Measurements from ENCODE around the gene CABP2. TPM values are rescaled to one million over a fixed set of nuclear protein-coding genes. Genes with fewer than 3 reads are reported as not detected.

CABP2 gene
- total and polyA plus RNA-seq, 2 donors (not counting 1 experiment from before 2014, with no cell fraction given), result not detected

DNA sequence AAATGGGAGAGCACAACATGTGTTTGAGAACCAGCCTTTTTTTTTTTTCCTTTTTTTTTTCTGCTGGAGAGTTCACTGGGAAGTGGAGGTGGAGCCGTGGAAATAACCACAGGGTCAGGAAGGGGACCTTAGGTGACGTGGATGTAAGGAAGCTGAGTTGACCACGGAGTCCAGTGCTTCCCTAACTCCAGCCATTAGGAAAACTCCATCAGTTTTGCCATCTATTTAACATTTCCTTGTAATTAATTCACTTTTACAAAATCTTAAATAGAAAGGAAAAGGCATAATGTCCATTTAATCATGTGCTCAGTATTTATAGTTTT, 13.3 kb downstream of the CABP2 start:
- no peak overlapping the region for H3K9ac ChIP-seq (ENCODE audit: insufficient read depth, low read length)
- no peak overlapping the region for H3K4me2 ChIP-seq (ENCODE audit: extremely low read depth, insufficient read depth, low read length)
- no peak overlapping the region for H3K27ac ChIP-seq (ENCODE audit: insufficient read depth, low read length)
- H3K27me3 ChIP-seq (ENCODE audit: control insufficient read depth, insufficient read depth, low read length), result peaks cover 5% of the 10 kb centered on the region
- H3K4me1 ChIP-seq (ENCODE audit: control insufficient read depth, extremely low read depth, insufficient read depth, low read length), result peaks cover 11% of the 10 kb centered on the region
- H3K4me3 ChIP-seq (replicated peaks in 1 of 4; ENCODE audit: control extremely low read depth in 1 of 4, insufficient read depth in 1 of 4, low read depth in 3 of 4, low read length in 4 of 4), result no peak overlapping the region
- TF ChIP-seq, protein P1, sequence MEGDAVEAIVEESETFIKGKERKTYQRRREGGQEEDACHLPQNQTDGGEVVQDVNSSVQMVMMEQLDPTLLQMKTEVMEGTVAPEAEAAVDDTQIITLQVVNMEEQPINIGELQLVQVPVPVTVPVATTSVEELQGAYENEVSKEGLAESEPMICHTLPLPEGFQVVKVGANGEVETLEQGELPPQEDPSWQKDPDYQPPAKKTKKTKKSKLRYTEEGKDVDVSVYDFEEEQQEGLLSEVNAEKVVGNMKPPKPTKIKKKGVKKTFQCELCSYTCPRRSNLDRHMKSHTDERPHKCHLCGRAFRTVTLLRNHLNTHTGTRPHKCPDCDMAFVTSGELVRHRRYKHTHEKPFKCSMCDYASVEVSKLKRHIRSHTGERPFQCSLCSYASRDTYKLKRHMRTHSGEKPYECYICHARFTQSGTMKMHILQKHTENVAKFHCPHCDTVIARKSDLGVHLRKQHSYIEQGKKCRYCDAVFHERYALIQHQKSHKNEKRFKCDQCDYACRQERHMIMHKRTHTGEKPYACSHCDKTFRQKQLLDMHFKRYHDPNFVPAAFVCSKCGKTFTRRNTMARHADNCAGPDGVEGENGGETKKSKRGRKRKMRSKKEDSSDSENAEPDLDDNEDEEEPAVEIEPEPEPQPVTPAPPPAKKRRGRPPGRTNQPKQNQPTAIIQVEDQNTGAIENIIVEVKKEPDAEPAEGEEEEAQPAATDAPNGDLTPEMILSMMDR (conservative IDR thresholded peaks at IDR 0.05 in 1 of 2, IDR thresholded peaks at IDR 0.05 in 1 of 2; ENCODE audit: low read depth in 1 of 2, low read length in 2 of 2), result no peak
- no peak for TF ChIP-seq EZH2 (IDR thresholded peaks at IDR 0.05; ENCODE audit: low read length, missing control alignments)
- H3K36me3 ChIP-seq (ENCODE audit: control insufficient read depth, insufficient read depth, low read length), result peaks cover 3% of the 10 kb centered on the region
- no peaks in the 10 kb centered on the region for H4K20me1 ChIP-seq (ENCODE audit: control insufficient read depth, extremely low read depth, insufficient read depth, low read length)
- no peaks in the 10 kb centered on the region for H3K79me2 ChIP-seq (ENCODE audit: control insufficient read depth, insufficient read depth, low read length)
- peak in 1 of 2 donors; percentile 21 for DNase-seq (ENCODE audit: low read depth in 2 of 2)
- no peaks in the 10 kb centered on the region for H3K9me3 ChIP-seq (ENCODE audit: control insufficient read depth, insufficient read depth, low read depth, low read length)
- no peak overlapping the region for H2AFZ ChIP-seq (ENCODE audit: low read length)

DNA sequence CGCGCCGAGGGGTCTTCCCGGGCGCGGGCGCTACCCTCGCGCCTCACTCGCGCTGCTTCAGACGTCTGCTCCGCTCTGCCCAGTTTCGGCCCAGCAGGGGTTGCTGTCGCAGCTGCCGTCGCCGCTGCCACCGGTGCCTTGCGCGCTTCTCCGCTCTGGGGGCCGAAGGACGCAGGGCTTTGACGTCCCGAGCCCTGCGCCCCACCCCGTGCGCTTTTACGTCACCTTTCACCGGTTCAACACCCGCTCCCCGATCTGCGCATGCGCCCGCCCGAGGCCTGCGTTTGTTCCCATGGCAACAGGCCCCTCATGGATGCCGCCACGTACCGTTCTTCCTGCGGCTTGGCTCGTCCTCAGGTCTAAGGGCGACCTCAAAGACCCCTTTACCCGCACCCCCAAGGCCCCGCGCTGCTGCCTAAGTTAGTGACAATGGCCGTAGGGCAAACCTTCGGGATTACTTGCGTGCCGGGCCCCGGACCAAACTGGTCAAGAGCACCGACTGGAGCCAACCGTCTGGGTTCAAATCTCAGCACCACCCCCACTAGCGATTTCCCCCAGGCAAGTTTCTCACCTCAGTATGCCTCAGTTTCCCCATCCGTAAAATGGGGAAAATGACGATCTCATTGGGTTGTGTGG, 14.6 kb downstream of the CABP2 start:
- Histone ChIP-seq H4K20me1 (ENCODE audit: control insufficient read depth, extremely low read depth, insufficient read depth, low read length) (no peaks in the 10 kb centered on the region), H3K27me3 (ENCODE audit: control insufficient read depth, insufficient read depth, low read length) (peaks cover 3% of the 10 kb centered on the region), H3K9me3 (ENCODE audit: control insufficient read depth, insufficient read depth, low read depth, low read length) (no peaks in the 10 kb centered on the region), H2AFZ (ENCODE audit: low read length) (peak overlapping the region; percentile 94), H3K27ac (ENCODE audit: insufficient read depth, low read length) (peak overlapping the region; percentile 99), H3K79me2 (ENCODE audit: control insufficient read depth, insufficient read depth, low read length) (no peaks in the 10 kb centered on the region), H3K4me1 (ENCODE audit: control insufficient read depth, extremely low read depth, insufficient read depth, low read length) (peaks cover 11% of the 10 kb centered on the region), H3K4me2 (ENCODE audit: extremely low read depth, insufficient read depth, low read length) (peak overlapping the region; percentile 99), H3K4me3 (replicated peaks in 1 of 4; ENCODE audit: control extremely low read depth in 1 of 4, insufficient read depth in 1 of 4, low read depth in 3 of 4, low read length in 4 of 4) (peak overlapping the region; percentile 72 to 97 (median 88)), H3K36me3 (ENCODE audit: control insufficient read depth, insufficient read depth, low read length) (peaks cover 3% of the 10 kb centered on the region), H3K9ac (ENCODE audit: insufficient read depth, low read length) (peak overlapping the region; percentile 99)
- TF ChIP-seq, protein P1 (conservative IDR thresholded peaks at IDR 0.05 in 1 of 2, IDR thresholded peaks at IDR 0.05 in 1 of 2; ENCODE audit: low read depth in 1 of 2, low read length in 2 of 2), result no peak
- no peak for TF ChIP-seq EZH2 (IDR thresholded peaks at IDR 0.05; ENCODE audit: low read length, missing control alignments)
- peak; percentile 91 to 96 for DNase-seq (ENCODE audit: low read depth in 2 of 2)

DNA sequence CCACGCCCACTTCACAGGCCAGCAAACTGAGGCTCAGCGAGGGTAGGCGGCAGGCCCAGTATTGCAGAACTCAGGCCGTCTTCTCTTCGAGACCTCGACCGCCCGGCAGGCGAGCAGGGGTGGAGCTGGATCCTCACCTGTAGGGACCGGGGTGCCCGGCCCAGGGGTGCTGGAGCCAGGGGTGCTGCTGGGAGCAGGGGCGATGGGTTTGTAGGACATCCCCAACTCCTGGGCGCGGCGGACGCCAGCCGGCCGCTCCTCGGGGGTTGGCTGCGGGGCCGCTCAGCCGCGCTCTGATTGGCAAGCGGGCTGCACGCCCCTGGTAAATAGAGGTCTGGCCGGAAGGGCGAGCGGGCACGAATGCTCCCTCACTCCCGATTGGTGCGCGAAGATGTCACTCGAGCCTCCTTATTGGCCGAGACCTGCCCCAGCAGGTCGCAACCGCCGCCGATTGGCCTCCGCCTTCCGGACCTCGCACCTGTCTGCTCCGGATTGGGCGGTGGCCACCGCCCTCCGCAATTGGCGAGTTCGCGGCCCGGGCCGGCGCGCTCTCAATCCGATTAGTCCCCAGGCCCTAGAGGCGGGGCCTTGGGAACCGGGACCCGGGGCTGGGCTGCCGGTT, 15.3 kb downstream of the CABP2 start, which contains the start of gene CDK2AP2:
TSS of gene CDK2AP2 (minus strand) at position 299 of the 622 bp plus-strand sequence. CDS start at position 219, 80 bp downstream.
- Histone ChIP-seq H3K36me3 (ENCODE audit: control insufficient read depth, insufficient read depth, low read length) (peaks cover 3% of the 10 kb centered on the region), H4K20me1 (ENCODE audit: control insufficient read depth, extremely low read depth, insufficient read depth, low read length) (no peaks in the 10 kb centered on the region), H2AFZ (ENCODE audit: low read length) (peak within 1 kb of the TSS; percentile 94), H3K4me1 (ENCODE audit: control insufficient read depth, extremely low read depth, insufficient read depth, low read length) (peaks cover 11% of the 10 kb centered on the region), H3K9me3 (ENCODE audit: control insufficient read depth, insufficient read depth, low read depth, low read length) (no peaks in the 10 kb centered on the region), H3K4me2 (ENCODE audit: extremely low read depth, insufficient read depth, low read length) (peak within 1 kb of the TSS; percentile 99), H3K27me3 (ENCODE audit: control insufficient read depth, insufficient read depth, low read length) (peaks cover 2% of the 10 kb centered on the region), H3K4me3 (replicated peaks in 1 of 4; ENCODE audit: control extremely low read depth in 1 of 4, insufficient read depth in 1 of 4, low read depth in 3 of 4, low read length in 4 of 4) (peak within 1 kb of the TSS; percentile 72 to 97 (median 88)), H3K9ac (ENCODE audit: insufficient read depth, low read length) (peak within 1 kb of the TSS; percentile 99), H3K79me2 (ENCODE audit: control insufficient read depth, insufficient read depth, low read length) (no peaks in the 10 kb centered on the region), H3K27ac (ENCODE audit: insufficient read depth, low read length) (peak within 1 kb of the TSS; percentile 99)
- DNase-seq (ENCODE audit: low read depth in 2 of 2), result peak; percentile 99 to 100
- TF ChIP-seq, protein P1 (conservative IDR thresholded peaks at IDR 0.05 in 1 of 2, IDR thresholded peaks at IDR 0.05 in 1 of 2; ENCODE audit: low read depth in 1 of 2, low read length in 2 of 2), result no peak
- TF ChIP-seq EZH2 (IDR thresholded peaks at IDR 0.05; ENCODE audit: low read length, missing control alignments), result no peak

All from fibroblast of lung (primary cell).